Large intestine (tissue), 3 donors: ENCODE data around the gene TLL2. TPM values are rescaled to one million over a fixed set of nuclear protein-coding genes. Genes with fewer than 3 reads are reported as not detected.

Experiments
- DNase-seq, 2 donors: peaks; one replicate each; pipeline versions ENCODE4 v3.0.0 to v3.0.0-alpha.2; 2013
- H3K27ac ChIP-seq: one replicate; pipeline ENCODE4 v1.5.1; 2013; ENCODE audit warnings: low read length
- H3K27me3 ChIP-seq: 2 replicates; pipeline ENCODE4 v1.6.1; 2013; ENCODE audit warnings: low read length; ENCODE audit not compliant: control insufficient read depth, insufficient read depth
- H3K36me3 ChIP-seq: 2 replicates; pipeline ENCODE4 v1.6.1; 2013; ENCODE audit warnings: low read length; ENCODE audit not compliant: control insufficient read depth, insufficient read depth
- H3K4me1 ChIP-seq: one replicate; pipeline ENCODE4 v1.6.1; 2013; ENCODE audit warnings: low read length; ENCODE audit not compliant: control insufficient read depth, insufficient read depth
- H3K4me3 ChIP-seq: one replicate; pipeline ENCODE4 v1.5.1; 2013; ENCODE audit warnings: low read length
- H3K9me3 ChIP-seq: one replicate; pipeline ENCODE4 v1.6.1; 2013; ENCODE audit warnings: mild to moderate bottlenecking, low read depth, low read length, moderate library complexity; ENCODE audit not compliant: control insufficient read depth
- WGBS: methylation state at CpG from one replicate; pipeline ENCODE4 v1.1.5; 2013; ENCODE audit warnings: low lambda C conversion rate; ENCODE audit not compliant: insufficient coverage; 5-methylcytosine and 5-hydroxymethylcytosine counted together
- polyA plus RNA-seq: library from polyadenylated mRNA; unstranded; fragments of 120-200 nt; gene quantifications from one replicate; pipeline ENCODE4 v1.2.1, GENCODE V29; 2013

The TLL2 gene
- polyA plus RNA-seq, 1 donor = 0.99 TPM

DNA sequence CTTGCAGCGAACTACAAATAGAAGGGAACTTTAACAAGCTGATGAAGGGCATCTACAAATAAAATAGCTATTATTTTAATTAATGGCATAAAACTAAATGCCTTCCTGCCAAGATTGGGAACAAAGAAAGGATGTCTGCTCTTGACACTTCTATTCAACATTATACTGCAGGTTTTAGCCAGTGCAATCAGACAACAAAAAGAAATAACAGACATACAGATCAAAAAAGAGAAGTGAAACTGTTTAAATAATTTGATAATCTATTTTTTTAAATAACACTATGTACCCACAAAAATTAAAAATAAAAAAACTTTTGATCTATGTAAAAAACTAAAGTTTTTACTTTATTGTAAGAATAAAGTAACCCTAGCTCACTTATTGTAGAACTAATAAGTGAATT, 22.4 kb upstream of the TLL2 start:
- H3K36me3 ChIP-seq = peaks cover 40% of the 10 kb centered on the region
- H3K27ac ChIP-seq = no peak overlapping the region
- no peaks in the 10 kb centered on the region for H3K27me3 ChIP-seq
- H3K9me3 ChIP-seq = no peaks in the 10 kb centered on the region
- WGBS = no CpG with 5 or more reads among the region's 1 CpG
- H3K4me1 ChIP-seq = no peaks in the 10 kb centered on the region
- H3K4me3 ChIP-seq = no peak overlapping the region
- no peak for DNase-seq

DNA sequence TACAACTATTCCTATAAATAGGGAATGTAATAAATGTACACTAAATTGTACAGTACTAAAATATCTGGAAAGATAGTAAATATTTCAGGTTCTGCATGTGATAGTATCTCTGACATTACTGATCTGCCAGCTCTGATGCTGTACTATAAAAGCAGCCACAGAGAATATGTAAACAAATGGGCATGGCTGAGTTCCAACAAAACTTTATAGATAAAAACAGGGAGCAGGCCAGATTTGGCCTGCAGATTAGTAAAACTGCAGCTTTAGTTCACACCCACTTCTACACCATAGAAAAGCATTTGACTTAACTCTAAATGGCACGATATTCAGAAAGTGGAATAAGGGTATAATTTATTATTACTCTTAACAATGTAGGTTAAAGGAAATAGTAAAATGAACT, 18.8 kb upstream of the TLL2 start:
- no peak overlapping the region for H3K4me3 ChIP-seq
- no peaks in the 10 kb centered on the region for H3K4me1 ChIP-seq
- no peaks in the 10 kb centered on the region for H3K27me3 ChIP-seq
- H3K36me3 ChIP-seq = peaks cover 44% of the 10 kb centered on the region
- no peaks in the 10 kb centered on the region for H3K9me3 ChIP-seq
- DNase-seq = no peak
- no peak overlapping the region for H3K27ac ChIP-seq
- WGBS = 0% methylated on average over 1 of the region's 1 CpG

DNA sequence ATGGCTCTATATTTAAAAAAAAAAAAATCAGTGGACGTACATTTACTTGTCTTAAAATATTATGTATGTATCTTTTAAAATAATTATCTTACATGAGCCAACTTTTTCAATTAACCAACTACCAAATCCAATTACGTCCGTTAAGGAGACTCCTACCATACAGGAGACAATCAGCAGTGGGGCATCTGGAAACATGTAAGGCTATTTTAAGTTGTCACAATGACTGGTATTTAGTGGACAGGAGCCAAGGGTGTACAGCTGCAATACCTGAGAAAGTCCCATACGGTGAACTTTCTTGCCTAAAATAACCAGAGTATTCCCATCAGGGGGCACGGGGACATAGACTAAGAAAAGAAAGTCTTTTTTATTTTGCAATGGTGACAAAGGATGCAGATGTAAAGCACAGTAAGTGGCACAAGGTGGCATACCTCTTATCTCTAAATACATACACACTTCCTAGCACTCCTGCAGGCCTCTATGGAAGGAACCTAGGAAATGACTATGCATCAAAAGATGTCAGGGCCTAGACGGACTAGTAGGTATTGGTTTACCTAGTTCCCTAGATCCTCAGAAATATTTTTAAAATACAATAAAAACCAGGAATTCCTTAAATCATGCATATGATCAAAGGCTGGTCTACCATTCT, 16.0 kb upstream of the TLL2 start:
- H3K27me3 ChIP-seq = no peaks in the 10 kb centered on the region
- H3K9me3 ChIP-seq = no peaks in the 10 kb centered on the region
- no CpG with 5 or more reads among the region's 6 CpGs for WGBS
- H3K4me1 ChIP-seq = no peaks in the 10 kb centered on the region
- no peak overlapping the region for H3K4me3 ChIP-seq
- peaks cover 52% of the 10 kb centered on the region for H3K36me3 ChIP-seq
- H3K27ac ChIP-seq = no peak overlapping the region
- DNase-seq = no peak

DNA sequence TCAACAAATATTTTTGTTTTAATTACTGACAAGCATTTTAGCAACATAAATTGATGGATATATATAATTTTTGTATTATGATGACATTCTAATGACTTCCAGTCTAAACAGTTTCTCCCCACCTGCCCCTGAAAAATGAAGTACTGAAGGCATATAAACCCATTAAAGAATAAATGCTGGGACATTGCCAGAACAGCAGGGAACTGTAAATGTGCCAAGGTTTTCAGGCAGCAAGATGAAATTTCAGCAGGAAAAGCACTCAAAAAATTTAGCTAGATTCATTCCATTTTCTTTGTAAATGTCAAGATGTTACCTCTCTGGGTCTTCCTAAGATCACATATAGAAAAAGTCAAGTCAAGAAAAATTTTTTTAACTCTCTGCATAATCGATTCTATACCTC, 11.0 kb upstream of the TLL2 start:
- Histone ChIP-seq H3K27ac (no peak overlapping the region), H3K36me3 (peaks cover 37% of the 10 kb centered on the region), H3K4me3 (no peak overlapping the region), H3K4me1 (no peaks in the 10 kb centered on the region), H3K9me3 (no peaks in the 10 kb centered on the region), H3K27me3 (no peaks in the 10 kb centered on the region)
- DNase-seq = no peak
- WGBS = 100% methylated on average over 1 of the region's 1 CpG

DNA sequence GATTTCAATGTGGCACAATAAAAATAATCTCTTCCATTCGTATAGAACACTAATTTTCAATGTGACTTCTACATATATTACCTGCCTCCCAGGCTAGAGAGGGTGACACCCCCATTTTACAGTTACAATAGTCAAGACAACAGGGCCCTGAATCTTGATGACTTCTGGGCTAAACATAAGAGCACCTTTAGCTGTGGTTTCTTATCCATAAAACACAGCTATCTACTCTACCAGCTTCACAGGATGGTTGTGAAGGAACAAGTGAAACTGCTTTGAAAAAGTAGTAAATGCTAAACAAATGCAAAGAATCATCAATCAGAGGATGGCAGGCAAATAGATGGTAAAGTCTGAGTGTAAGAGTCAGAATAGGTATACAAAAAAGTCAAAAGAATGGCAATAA, 3.6 kb upstream of the TLL2 start:
- peaks cover 9% of the 10 kb centered on the region for H3K36me3 ChIP-seq
- H3K27ac ChIP-seq = no peak overlapping the region
- DNase-seq = no peak
- peaks cover 13% of the 10 kb centered on the region for H3K4me1 ChIP-seq
- peaks cover 23% of the 10 kb centered on the region for H3K27me3 ChIP-seq
- peaks cover 7% of the 10 kb centered on the region for H3K9me3 ChIP-seq
- no CpG with 5 or more reads among the region's 1 CpG for WGBS
- H3K4me3 ChIP-seq = no peak overlapping the region

DNA sequence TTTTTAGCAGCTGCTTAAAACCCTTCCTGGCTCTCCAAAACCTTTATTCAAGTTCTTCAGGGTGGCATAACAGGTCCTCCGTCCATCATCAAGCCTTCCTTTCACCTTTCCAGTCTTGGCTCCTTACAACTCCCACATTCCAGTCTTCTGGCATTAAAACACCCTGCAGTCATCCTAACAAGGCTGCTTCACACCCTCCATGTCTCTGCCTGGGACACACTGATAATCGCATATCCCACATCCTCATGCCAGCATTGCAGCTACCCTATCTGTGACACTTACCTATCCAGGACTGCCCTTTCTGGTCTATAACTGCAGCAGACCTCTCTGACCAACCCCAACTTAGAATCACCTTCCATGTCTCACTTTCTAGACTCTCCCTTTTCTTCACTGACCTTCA, 2.6 kb upstream of the TLL2 start:
- Histone ChIP-seq H3K4me1 (peaks cover 14% of the 10 kb centered on the region), H3K27ac (no peak overlapping the region), H3K9me3 (peaks cover 8% of the 10 kb centered on the region), H3K4me3 (no peak overlapping the region), H3K27me3 (peaks cover 32% of the 10 kb centered on the region), H3K36me3 (peaks cover 5% of the 10 kb centered on the region)
- WGBS = no CpG with 5 or more reads among the region's 2 CpGs
- DNase-seq = no peak

DNA sequence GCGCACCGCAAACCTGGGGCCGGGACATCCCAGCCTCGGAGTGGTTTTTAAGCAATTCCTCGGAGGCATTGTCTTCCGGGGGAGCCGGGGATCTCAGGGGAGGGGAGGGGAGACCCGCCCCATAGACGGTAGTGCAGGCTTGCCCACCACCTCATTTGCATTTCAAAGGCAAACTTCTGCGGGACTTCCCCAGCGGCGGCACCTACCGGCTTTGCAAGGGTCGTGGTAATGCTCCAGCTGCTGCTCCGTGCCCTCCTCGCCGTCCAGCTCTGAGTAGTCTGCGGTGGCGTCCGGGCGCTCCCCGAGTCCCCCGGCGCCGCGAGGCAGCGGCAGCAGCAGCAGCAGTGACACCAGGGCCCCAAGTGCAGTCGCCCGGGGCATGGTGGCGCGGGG, 425 bp downstream of the TLL2 start:
- no CpG with 5 or more reads among the region's 31 CpGs for WGBS
- Histone ChIP-seq H3K4me1 (peaks cover 14% of the 10 kb centered on the region), H3K9me3 (peaks cover 8% of the 10 kb centered on the region), H3K27ac (no peak overlapping the region), H3K4me3 (peak overlapping the region; percentile 36), H3K36me3 (no peaks in the 10 kb centered on the region), H3K27me3 (peaks cover 40% of the 10 kb centered on the region)
- no peak for DNase-seq

DNA sequence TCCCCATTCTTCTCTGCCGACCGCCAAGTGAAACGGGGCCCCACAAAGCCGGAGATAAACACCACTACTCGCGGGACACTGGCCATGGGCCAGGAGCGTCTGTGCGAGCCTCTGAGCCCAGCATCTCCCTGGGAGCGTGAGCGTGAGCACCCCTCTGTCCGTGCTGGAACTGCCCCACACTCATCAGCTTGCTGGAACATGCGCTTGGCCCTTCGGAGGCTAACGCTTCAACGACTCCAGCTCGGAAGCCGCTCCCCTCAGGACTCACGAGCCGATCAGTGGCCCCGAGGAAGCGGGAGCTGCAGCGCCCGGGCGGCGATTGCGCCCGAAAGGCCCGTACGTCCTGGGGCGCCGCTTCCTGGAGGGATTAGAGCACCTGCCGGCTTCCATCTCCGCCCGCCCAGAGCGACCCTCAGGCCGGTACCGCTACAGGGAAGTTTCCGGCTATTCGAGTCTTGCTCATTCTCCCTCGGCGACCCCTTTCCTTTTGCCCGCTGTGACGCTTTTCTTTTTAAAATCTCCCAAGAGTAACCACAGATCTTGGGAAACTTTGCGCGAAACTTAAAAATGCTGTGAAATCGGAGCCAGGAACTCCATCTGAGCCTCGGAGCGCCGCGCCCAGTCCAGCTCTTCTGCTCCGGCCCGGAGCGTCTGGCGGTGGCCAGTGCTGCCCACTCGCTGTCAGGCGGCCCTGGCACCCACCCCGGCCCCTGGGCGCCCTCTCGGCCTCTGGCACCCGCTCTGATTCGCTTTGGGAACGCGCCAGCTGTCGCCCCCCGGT, 1.0 kb downstream of the TLL2 start:
- no peaks in the 10 kb centered on the region for H3K36me3 ChIP-seq
- H3K27ac ChIP-seq = no peak overlapping the region
- peaks cover 40% of the 10 kb centered on the region for H3K27me3 ChIP-seq
- H3K4me3 ChIP-seq = peak overlapping the region; percentile 36
- 0% methylated on average over 4 of the region's 65 CpGs for WGBS
- peaks cover 14% of the 10 kb centered on the region for H3K4me1 ChIP-seq
- peak in 1 of 2 donors; percentile 44 for DNase-seq
- peaks cover 8% of the 10 kb centered on the region for H3K9me3 ChIP-seq

DNA sequence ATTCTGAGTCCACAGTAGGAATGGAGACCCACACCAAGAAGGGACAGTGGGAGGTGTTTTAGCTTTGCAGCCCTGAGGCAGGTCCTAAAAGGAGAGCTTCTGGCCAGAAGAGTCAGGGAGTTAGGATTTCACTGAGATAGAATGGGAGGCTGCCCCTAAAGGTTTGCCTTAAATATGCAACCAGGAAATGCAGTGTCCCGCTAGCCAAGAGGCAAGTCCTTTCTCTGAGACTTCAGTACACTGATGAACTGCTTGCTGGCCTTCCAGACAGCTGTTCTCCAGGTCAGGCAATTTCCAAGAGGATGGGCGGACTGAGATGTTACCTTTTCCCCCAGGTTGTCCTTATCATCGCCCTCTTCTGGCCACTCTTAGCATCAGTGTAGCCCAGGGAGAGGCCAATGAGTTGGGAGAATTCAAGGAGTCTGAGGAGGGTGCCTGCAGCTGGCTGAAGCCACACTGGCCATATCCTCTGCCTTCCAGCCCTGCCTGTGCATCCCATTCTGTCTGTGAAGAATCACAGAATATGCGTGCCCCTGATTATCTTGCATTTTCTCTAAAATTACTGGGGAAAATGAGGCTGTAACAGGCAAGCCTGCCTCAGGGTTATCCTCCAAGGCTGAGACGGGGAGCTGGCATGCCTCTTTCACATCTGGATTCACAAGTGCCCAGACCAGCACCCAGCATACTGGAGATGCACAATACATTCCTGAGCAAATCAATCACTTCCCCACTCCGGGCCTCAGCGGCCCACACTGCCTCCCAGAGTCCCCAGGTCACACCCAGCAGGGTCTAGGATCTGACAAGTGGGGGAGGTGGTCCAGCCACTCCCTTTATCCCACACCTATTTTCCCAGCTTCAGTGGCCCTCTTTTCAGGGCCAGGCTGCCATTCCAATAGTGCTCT, 2.4 kb downstream of the TLL2 start:
- no peak overlapping the region for H3K4me3 ChIP-seq
- peaks cover 14% of the 10 kb centered on the region for H3K4me1 ChIP-seq
- DNase-seq = peak in 1 of 2 donors; percentile 37
- H3K27ac ChIP-seq = no peak overlapping the region
- WGBS = no CpG with 5 or more reads among the region's 7 CpGs
- peaks cover 41% of the 10 kb centered on the region for H3K27me3 ChIP-seq
- H3K9me3 ChIP-seq = peaks cover 8% of the 10 kb centered on the region
- H3K36me3 ChIP-seq = no peaks in the 10 kb centered on the region

DNA sequence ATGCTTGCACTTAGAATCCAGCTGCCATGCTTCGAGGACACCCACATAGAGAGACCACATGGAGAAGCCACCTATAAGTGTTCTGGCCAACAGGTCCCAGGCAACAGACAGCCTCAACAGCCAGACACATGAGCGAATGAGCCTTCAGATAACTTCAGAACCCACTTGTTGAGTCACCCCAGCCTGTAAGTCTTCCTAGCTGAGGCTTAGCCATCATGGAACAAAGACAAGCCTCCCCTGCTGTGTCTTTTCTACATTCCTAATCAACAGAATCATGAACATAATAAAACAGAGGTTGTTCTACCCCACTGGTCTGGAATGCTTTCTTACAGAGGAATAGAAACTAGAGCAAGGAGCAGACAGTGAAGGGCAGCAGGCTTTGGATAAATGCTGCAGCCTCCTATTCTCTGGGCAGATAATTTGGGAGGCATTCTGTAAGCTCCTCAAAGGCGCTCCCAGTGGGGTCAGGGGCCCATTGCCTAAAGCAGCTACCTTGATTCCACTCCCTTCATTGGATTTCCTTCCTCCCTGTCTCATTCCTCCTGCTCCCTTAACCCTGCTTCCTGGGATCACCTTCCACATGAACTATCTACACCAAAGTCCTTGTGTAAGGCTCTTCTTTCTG, 4.6 kb downstream of the TLL2 start:
- no peak for DNase-seq

More for the DNA sequence above, 4.6 kb downstream of the TLL2 start:
- Histone ChIP-seq H3K4me1 (peaks cover 11% of the 10 kb centered on the region), H3K4me3 (no peak overlapping the region), H3K27ac (no peak overlapping the region), H3K27me3 (peaks cover 36% of the 10 kb centered on the region), H3K9me3 (peaks cover 8% of the 10 kb centered on the region), H3K36me3 (no peaks in the 10 kb centered on the region)
- WGBS = no CpG with 5 or more reads among the region's 3 CpGs
